Measurements from ENCODE around the gene CBLIF.
"Not testable (repeated sequence)": the region's sequence is repeated elsewhere in the genome, so short reads cannot be mapped to it uniquely, and the experiment has no call there.

The CBLIF gene

DNA sequence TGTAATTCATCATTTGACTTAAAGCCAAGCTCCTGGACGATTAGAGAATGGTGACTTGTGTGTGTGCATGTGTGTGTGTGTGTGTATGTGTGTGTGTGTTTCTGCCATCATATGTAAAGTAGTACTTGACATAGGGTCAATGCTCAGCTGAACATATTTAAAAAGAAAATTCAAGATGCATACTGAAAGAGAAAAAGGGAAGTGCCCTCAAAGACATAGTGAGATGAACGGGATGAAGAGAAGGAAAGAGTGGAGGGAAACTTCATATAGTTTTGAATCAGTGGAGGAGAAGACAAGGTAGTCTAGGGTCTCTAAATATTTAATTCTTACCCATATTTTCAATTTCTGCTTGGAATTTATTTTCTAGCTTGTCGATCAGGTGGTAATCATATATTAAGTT lies 17.0 kb upstream of the CBLIF start:
- no peak overlapping the region for H3K4me3 ChIP-seq (ENCODE audit: low read depth, low read length)
- TF ChIP-seq, protein P1, sequence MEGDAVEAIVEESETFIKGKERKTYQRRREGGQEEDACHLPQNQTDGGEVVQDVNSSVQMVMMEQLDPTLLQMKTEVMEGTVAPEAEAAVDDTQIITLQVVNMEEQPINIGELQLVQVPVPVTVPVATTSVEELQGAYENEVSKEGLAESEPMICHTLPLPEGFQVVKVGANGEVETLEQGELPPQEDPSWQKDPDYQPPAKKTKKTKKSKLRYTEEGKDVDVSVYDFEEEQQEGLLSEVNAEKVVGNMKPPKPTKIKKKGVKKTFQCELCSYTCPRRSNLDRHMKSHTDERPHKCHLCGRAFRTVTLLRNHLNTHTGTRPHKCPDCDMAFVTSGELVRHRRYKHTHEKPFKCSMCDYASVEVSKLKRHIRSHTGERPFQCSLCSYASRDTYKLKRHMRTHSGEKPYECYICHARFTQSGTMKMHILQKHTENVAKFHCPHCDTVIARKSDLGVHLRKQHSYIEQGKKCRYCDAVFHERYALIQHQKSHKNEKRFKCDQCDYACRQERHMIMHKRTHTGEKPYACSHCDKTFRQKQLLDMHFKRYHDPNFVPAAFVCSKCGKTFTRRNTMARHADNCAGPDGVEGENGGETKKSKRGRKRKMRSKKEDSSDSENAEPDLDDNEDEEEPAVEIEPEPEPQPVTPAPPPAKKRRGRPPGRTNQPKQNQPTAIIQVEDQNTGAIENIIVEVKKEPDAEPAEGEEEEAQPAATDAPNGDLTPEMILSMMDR (IDR thresholded peaks at IDR 0.05; ENCODE audit: borderline replicate concordance, insufficient read depth, low read depth, low read length), result no peak

DNA sequence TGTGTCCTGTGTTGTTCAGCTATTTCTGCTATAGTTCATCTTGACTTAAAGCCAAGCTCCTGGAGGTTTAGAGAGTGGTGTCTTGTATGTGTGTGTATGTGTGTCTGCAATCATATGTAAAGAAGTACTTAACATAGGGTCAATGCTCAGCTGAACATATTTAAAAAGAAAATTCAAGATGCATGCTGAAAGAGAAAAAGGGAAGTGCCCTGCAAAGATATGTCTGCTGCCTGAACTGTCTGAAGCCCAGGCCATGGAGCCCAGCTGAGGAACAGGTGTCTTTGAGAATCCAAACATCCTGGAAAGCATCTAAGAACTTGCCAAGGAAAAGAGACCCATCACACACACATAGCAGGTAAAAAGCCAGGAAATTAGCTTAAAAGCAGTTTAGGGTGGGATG lies 14.4 kb upstream of the CBLIF start:
- H3K4me3 ChIP-seq (ENCODE audit: low read depth, low read length), result no peak overlapping the region
- TF ChIP-seq, protein P1 (IDR thresholded peaks at IDR 0.05; ENCODE audit: borderline replicate concordance, insufficient read depth, low read depth, low read length), result no peak

DNA sequence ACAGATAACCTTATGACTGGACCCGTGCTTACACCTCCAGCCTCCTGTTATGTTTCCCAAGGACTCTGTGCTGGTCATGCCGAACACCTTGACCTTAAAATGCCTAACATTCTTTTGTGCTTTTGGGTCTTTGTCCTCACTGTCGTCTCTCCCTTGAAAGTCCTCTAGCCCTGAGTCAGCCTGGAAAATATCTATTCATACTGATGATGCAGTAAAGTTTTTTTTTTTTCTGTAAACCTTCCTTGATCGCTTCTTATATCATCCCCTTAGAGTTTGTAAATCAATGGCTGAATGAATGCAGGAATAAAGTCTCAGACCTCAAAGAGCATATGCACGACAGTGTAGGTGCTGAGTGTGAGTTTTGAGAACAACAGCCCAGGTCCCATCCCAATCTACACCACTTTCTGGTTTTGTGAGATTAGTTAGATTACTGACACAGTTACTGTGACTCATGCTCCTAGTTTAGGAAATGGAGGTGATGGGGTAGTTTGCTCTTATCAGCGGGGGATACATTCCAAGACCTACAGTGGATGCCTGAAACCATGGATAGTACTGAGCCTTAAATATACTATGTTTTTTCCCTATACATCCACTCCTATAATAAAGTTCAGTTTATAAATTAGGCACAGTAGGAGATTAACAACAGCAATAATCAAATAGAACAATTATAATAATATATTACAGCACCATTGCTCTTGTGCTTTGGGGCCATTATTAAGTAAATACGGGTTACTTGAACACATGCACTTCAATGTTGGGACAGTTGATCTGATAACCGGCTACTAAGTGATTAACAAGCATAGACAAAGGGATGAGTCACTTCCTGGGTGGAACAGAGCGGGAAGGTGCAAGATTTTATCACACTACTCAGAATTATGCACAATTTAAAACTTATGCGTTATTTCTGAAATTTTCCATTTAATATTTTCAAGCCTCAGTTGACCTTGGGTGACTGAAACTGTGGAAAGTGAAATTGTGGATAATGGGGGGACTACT lies 12.4 kb upstream of the CBLIF start:
- TF ChIP-seq, protein P1 (IDR thresholded peaks at IDR 0.05; ENCODE audit: borderline replicate concordance, insufficient read depth, low read depth, low read length), result no peak
- no peak overlapping the region for H3K4me3 ChIP-seq (ENCODE audit: low read depth, low read length)

DNA sequence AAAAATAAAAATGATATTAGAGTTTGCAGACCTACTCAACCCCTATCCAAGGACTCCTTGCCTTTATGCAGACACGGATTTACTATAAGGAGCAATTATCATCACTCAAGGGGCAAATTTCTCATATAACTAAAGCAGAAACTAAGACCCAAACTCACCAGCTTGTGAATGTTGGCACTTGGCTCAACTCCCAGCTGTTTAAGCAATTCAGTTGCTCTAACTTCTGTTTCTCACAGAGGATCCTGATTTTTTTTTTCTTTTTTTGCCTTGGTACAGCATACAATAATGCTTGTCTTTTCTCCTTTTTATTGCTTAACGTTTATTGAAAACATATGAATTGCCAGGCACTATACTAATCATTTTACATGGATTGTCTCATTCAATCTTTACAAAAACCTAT lies 9.6 kb upstream of the CBLIF start:
- no peak overlapping the region for H3K4me3 ChIP-seq (ENCODE audit: low read depth, low read length)
- TF ChIP-seq, protein P1 (IDR thresholded peaks at IDR 0.05; ENCODE audit: borderline replicate concordance, insufficient read depth, low read depth, low read length), result no peak

DNA sequence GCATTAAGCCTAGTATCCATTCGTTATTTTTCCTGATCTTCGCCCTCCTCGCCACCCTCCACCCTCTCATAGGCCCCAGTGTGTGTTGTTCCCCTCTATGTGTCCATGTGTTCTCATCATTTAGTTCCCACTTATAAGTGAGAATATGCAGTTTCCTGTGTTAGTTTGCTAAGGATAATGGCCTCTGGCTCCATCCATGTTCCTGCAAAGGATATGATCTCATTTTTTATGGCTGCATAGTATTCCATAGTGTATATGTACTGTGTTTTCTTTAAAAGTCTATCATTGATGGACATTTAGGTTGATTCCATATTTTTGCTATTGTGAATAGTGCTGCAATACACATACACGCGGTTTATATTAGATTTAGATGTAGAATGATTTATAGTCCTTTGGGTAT lies 6.1 kb upstream of the CBLIF start:
- H3K4me3 ChIP-seq (ENCODE audit: low read depth, low read length), result not testable (repeated sequence)

DNA sequence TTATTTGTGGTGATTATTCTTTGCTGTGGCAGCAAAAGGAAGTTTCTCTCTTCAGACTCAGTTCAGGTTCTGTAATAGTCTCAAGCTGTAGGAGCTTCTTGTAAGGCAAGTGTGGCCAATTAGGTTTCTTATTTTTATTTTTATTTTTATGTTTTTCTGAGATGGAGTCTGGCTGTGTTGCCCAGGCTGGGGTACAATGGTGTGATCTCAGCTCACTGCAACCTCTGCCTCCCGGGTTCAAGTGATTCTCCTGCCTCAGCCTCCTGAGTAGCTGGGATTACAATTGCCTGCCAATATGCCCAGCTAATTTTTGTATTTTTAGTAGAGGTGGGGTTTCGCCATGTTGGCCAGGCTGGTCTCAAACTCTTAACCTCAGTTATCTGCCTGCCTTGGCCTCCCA lies 4.3 kb upstream of the CBLIF start:
- H3K4me3 ChIP-seq (ENCODE audit: low read depth, low read length), result not testable (repeated sequence)

DNA sequence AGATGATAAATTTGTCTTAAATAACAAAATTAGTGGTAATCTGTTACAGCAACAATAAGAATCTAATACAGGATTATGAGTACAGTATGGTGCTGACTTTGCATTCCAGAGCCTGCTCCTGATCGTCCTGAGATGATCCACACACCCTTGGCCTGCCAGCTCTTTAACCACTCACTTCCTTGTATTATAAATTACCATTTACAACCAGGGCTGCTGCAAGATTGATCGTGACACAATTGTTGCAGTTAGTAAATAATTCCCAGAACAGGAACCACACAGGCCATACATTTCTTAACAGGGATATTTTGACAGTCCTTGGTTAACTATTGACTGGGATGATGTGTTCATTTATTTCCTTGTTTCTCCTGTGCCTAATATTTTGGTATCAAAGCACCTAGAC lies 3.8 kb upstream of the CBLIF start:
- H3K4me3 ChIP-seq (ENCODE audit: low read depth, low read length), result no peak overlapping the region
- TF ChIP-seq, protein P1 (IDR thresholded peaks at IDR 0.05; ENCODE audit: borderline replicate concordance, insufficient read depth, low read depth, low read length), result no peak

DNA sequence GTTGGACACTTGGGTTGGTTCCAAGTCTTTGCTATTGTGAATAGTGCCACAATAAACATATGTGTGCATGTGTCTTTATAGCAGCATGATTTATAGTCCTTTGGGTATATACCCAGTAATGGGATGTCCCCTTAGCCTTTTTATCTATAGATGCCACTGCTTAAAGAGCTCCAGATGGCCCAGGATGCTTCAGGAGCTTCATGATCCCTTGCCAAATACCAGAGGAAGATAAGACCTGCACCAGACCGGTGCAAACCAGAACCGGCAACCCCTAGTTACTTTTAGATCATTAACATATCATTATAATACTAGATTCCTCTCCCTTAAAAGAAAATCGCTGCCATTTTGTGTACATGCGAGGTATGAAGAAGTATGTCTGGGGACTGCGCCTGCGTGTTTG lies 3.1 kb upstream of the CBLIF start:
- not testable (repeated sequence) for H3K4me3 ChIP-seq (ENCODE audit: low read depth, low read length)

DNA sequence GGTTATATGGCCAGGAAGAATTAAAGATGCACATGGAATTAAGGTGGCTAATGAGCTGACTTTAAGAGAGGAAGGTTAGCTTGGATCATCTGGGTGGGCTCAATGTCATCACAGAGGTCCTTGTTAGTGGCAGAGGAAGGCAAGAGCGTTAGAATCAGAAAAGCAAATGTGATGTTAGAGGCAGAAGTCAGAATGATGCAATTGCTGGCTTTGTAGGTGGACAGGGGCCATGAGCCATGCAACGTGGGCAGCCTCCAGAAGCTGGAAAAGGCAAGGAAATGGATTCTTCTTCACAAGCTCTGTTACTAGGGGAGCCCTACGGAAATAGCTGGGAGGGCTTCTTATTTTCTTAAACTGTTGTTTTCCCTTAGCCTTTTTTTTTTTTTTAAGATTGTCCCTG lies 2.3 kb upstream of the CBLIF start:
- H3K4me3 ChIP-seq (ENCODE audit: low read depth, low read length), result no peak overlapping the region
- TF ChIP-seq, protein P1 (IDR thresholded peaks at IDR 0.05; ENCODE audit: borderline replicate concordance, insufficient read depth, low read depth, low read length), result no peak
